ENCODE results near the gene ELMO1. TPM values are rescaled to one million over a fixed set of nuclear protein-coding genes. Genes with fewer than 3 reads are reported as not detected.

ELMO1 gene
- total and polyA plus RNA-seq, 10 of the 15 experiments (the other 5 are each of a cell fraction or from before 2014, with no cell fraction given) = 22.6 to 85.9 (median 56.6) TPM

GRCh38 chr7:36810489-36810888, 638.2 kb downstream of the ELMO1 start:
- ChIA-PET POLR2A (no interaction called here), CTCF (no interaction called here), SMC1A (ENCODE audit: uncharacterized antibody, unreplicated experiment) (interaction anchor here (0.7 kb wide), 1 partner anchor 9 kb away, joined by 3 read pairs; no protein-coding TSS in a partner anchor), RAD21 (ENCODE audit: unreplicated experiment) (interaction anchor here (1.6 kb wide), 1 partner anchor 8 kb away, joined by 4 read pairs; no protein-coding TSS in a partner anchor)
- Histone ChIP-seq H3K4me2 (ENCODE audit: control insufficient read depth, insufficient read depth) (no peak overlapping the region), H3K27me3 (replicated peaks in 1 of 2; ENCODE audit: control insufficient read depth in 2 of 2, insufficient read depth in 2 of 2, low read length in 1 of 2) (no peaks in the 10 kb centered on the region), H3K4me1 (ENCODE audit: control insufficient read depth, insufficient read depth, low read length) (no peaks in the 10 kb centered on the region), H3K4me3 (no peak overlapping the region), H3K27ac (ENCODE audit: control insufficient read depth, insufficient read depth) (no peak overlapping the region), H3K79me2 (ENCODE audit: control insufficient read depth, insufficient read depth, low read length) (no peaks in the 10 kb centered on the region), H3K9me3 (replicated peaks; ENCODE audit: control insufficient read depth, insufficient read depth, low read length) (no peaks in the 10 kb centered on the region), H3K36me3 (ENCODE audit: control insufficient read depth in 2 of 2, insufficient read depth in 2 of 2, low read length in 1 of 2) (no peaks in the 10 kb centered on the region), H3K9ac (ENCODE audit: control insufficient read depth, insufficient read depth, low read length) (no peak overlapping the region), H2AFZ (ENCODE audit: control insufficient read depth, low read depth, low read length) (no peak overlapping the region), H4K20me1 (ENCODE audit: control insufficient read depth, insufficient read depth) (no peaks in the 10 kb centered on the region)
- no peak for TF ChIP-seq SREBF2 (IDR thresholded peaks at IDR 0.05; ENCODE audit: low read length)
- no TSS peak for BruUV-seq (replicated peaks)
- in situ Hi-C loops (cut with MboI) (no loop called here), intact Hi-C loops (cut with micrococcal nuclease; ENCODE audit: unreplicated experiment) (no loop called here)
- DNase-seq (ENCODE audit: low read depth, low spot score) = no peak
- no peak for ATAC-seq
- no peak for FAIRE-seq
- WGBS (ENCODE audit: insufficient coverage, insufficient replicate concordance, low lambda C conversion rate, missing lambda C conversion rate) = 50% methylated on average over 2 of the region's 2 CpGs

GRCh38 chr7:36810032-36810431, 638.6 kb downstream of the ELMO1 start:
- no peak for FAIRE-seq
- RAD21 ChIA-PET (ENCODE audit: unreplicated experiment) = interaction anchor here (1.6 kb wide), 1 partner anchor 8 kb away, joined by 4 read pairs; no protein-coding TSS in a partner anchor
- H3K4me1 ChIP-seq (ENCODE audit: control insufficient read depth, insufficient read depth, low read length) = no peaks in the 10 kb centered on the region
- H3K9me3 ChIP-seq (replicated peaks; ENCODE audit: control insufficient read depth, insufficient read depth, low read length) = no peaks in the 10 kb centered on the region
- H3K79me2 ChIP-seq (ENCODE audit: control insufficient read depth, insufficient read depth, low read length) = no peaks in the 10 kb centered on the region
- in situ Hi-C loops (cut with MboI) = no loop called here
- H3K4me2 ChIP-seq (ENCODE audit: control insufficient read depth, insufficient read depth) = no peak overlapping the region
- H3K36me3 ChIP-seq (ENCODE audit: control insufficient read depth in 2 of 2, insufficient read depth in 2 of 2, low read length in 1 of 2) = no peaks in the 10 kb centered on the region
- POLR2A ChIA-PET = no interaction called here
- intact Hi-C loops (cut with micrococcal nuclease; ENCODE audit: unreplicated experiment) = no loop called here
- no peak overlapping the region for H2AFZ ChIP-seq (ENCODE audit: control insufficient read depth, low read depth, low read length)
- SMC1A ChIA-PET (ENCODE audit: uncharacterized antibody, unreplicated experiment) = no interaction called here
- no peaks in the 10 kb centered on the region for H3K27me3 ChIP-seq (replicated peaks in 1 of 2; ENCODE audit: control insufficient read depth in 2 of 2, insufficient read depth in 2 of 2, low read length in 1 of 2)
- TF ChIP-seq BCL11A (IDR thresholded peaks at IDR 0.05; ENCODE audit: low read depth, low read length) (no peak), ASH2L (IDR thresholded peaks at IDR 0.05; ENCODE audit: borderline replicate concordance, low read depth) (no peak), EGR1 (IDR thresholded peaks at IDR 0.05; ENCODE audit: borderline replicate concordance in 1 of 2, low read depth in 2 of 2, low read length in 2 of 2) (no peak), FOXK2 (IDR thresholded peaks at IDR 0.05) (no peak)
- 20% methylated on average over 1 of the region's 1 CpG for WGBS (ENCODE audit: insufficient coverage, insufficient replicate concordance, low lambda C conversion rate, missing lambda C conversion rate)
- DNase-seq (ENCODE audit: low read depth, low spot score) = no peak
- H4K20me1 ChIP-seq (ENCODE audit: control insufficient read depth, insufficient read depth) = no peaks in the 10 kb centered on the region
- no peak for ATAC-seq
- CTCF ChIA-PET = no interaction called here
- no peak overlapping the region for H3K27ac ChIP-seq (ENCODE audit: control insufficient read depth, insufficient read depth)
- no peak overlapping the region for H3K4me3 ChIP-seq
- H3K9ac ChIP-seq (ENCODE audit: control insufficient read depth, insufficient read depth, low read length) = no peak overlapping the region
- no TSS peak for BruUV-seq (replicated peaks)

Data from GM12878 (cell line).